OCI-LY3 (cell line): Measurements from ENCODE around the gene FAAP20.

ENCODE experiments used
- H2AFZ ChIP-seq: fragments of 200-600, 300-600 bp; shearing (Covaris generic); 2 replicates; pipeline ENCODE4 v1.6.0; 2014; ENCODE audit warnings: antibody characterized with exemption, low read depth, low read length
- H3K27ac ChIP-seq: fragments of 200-600, 300-600 bp; sonication (generic); 2 replicates; pipeline ENCODE4 v1.5.1; 2014; ENCODE audit warnings: mild to moderate bottlenecking, low read length, moderate library complexity, mixed read lengths
- H3K27me3 ChIP-seq: fragments of 200-600, 300-600 bp; sonication (generic); 2 replicates; pipeline ENCODE4 v1.6.1; 2014; ENCODE audit warnings: low read depth, low read length, mixed read lengths
- H3K36me3 ChIP-seq: fragments of 200-600, 300-600 bp; sonication (generic); replicated peaks from 2 replicates; pipeline ENCODE3; 2014; ENCODE audit warnings: low read depth, low read length, mixed read lengths
- H3K4me1 ChIP-seq: fragments of 300-600, 200-600 bp; sonication (generic); 2 replicates; pipeline ENCODE4 v1.6.1; 2014; ENCODE audit warnings: low read length, mixed read lengths
- H3K4me2 ChIP-seq: fragments of 200-600, 300-600 bp; sonication (generic); 2 replicates; pipeline ENCODE4 v1.6.1; 2014; ENCODE audit warnings: low read length, mixed read lengths
- H3K4me3 ChIP-seq: fragments of 300-600, 200-600 bp; sonication (generic); 2 replicates; pipeline ENCODE4 v1.5.1; 2014; ENCODE audit warnings: antibody characterized with exemption, mild to moderate bottlenecking, low read length, moderate library complexity
- H3K79me2 ChIP-seq: fragments of 300-600, 200-600 bp; shearing (Covaris generic); 2 replicates; pipeline ENCODE4 v1.6.1; 2014; ENCODE audit warnings: mild to moderate bottlenecking, low read length, mixed read lengths
- H3K9ac ChIP-seq: fragments of 300-600, 200-600 bp; shearing (Covaris generic); 2 replicates; pipeline ENCODE4 v1.6.0; 2014; ENCODE audit warnings: mild to moderate bottlenecking, low read length, moderate library complexity
- H3K9me3 ChIP-seq: fragments of 200-600, 300-600 bp; shearing (Covaris generic); 2 replicates; pipeline ENCODE4 v1.6.1; 2014; ENCODE audit warnings: low read length, mixed read lengths; ENCODE audit not compliant: insufficient read depth
- H4K20me1 ChIP-seq: fragments of 200-600, 300-600 bp; sonication (generic); 2 replicates; pipeline ENCODE4 v1.6.1; 2016; ENCODE audit warnings: low read length, mixed read lengths; ENCODE audit not compliant: insufficient read depth
- EZH2phosphoT487 ChIP-seq: fragments of 200-600 bp; shearing (Covaris generic); IDR thresholded peaks from 2 replicates; pipeline ENCODE4 v1.6.1; 2018; ENCODE audit warnings: antibody characterized with exemption, mixed run types, low read depth
- TF ChIP-seq, protein P1 (sequence below): fragments of 200-600, 300-600 bp; sonication (generic); IDR thresholded peaks from 2 replicates; pipeline ENCODE4 v1.5.1; 2014; ENCODE audit warnings: antibody characterized with exemption, low read length, low read depth

The FAAP20 gene

DNA sequence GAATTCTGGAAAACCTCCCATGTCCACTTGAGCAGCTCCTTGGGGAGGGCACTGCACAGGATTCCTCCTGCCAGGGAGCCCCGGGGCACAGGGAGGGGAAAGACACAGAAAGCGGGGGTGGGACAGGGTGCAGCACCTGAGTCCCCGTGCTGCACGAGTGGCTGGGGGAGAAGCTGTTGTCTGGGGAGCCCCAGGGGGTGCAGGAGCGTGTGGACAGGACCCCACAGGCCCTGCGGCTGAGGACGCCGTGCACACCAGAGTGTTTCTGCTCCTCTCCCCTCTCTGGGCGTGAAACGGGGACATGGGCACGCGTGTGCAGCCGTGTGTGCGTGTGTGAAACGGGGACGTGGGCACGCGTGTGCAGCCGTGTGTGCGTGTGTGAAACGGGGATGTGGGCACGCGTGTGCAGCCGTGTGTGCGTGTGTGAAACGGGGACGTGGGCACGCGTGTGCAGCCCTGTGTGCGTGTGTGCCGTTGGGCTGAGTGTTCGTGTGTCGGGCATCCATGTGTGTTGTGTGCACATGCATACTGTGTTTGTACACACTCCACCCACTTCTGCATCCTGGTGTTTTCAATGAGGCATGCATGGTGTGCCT, 21.9 kb downstream of the FAAP20 start:
- no peaks in the 10 kb centered on the region for H4K20me1 ChIP-seq
- no peaks in the 10 kb centered on the region for H3K4me1 ChIP-seq
- H3K4me3 ChIP-seq, result no peak overlapping the region
- no peak overlapping the region for H3K9ac ChIP-seq
- H2AFZ ChIP-seq, result no peak overlapping the region
- TF ChIP-seq EZH2phosphoT487, result no peak
- TF ChIP-seq, protein P1, sequence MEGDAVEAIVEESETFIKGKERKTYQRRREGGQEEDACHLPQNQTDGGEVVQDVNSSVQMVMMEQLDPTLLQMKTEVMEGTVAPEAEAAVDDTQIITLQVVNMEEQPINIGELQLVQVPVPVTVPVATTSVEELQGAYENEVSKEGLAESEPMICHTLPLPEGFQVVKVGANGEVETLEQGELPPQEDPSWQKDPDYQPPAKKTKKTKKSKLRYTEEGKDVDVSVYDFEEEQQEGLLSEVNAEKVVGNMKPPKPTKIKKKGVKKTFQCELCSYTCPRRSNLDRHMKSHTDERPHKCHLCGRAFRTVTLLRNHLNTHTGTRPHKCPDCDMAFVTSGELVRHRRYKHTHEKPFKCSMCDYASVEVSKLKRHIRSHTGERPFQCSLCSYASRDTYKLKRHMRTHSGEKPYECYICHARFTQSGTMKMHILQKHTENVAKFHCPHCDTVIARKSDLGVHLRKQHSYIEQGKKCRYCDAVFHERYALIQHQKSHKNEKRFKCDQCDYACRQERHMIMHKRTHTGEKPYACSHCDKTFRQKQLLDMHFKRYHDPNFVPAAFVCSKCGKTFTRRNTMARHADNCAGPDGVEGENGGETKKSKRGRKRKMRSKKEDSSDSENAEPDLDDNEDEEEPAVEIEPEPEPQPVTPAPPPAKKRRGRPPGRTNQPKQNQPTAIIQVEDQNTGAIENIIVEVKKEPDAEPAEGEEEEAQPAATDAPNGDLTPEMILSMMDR, result no peak
- no peaks in the 10 kb centered on the region for H3K27me3 ChIP-seq
- H3K79me2 ChIP-seq, result no peaks in the 10 kb centered on the region
- no peak overlapping the region for H3K4me2 ChIP-seq
- H3K36me3 ChIP-seq, result no peaks in the 10 kb centered on the region
- H3K27ac ChIP-seq, result no peak overlapping the region
- no peaks in the 10 kb centered on the region for H3K9me3 ChIP-seq

DNA sequence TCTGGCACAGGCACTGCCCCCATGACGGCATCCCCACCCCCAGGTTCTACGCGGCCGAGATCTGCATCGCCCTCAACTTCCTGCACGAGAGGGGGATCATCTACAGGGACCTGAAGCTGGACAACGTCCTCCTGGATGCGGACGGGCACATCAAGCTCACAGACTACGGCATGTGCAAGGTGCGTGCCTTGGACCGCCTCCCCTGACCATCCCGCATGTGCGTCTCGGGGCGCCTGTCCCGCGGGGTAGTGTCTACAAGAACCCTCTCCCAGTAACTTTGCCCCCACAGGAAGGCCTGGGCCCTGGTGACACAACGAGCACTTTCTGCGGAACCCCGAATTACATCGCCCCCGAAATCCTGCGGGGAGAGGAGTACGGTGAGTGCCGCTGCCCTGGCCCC, 22.6 kb downstream of the FAAP20 start:
- Histone ChIP-seq H3K4me3 (no peak overlapping the region), H3K9me3 (no peaks in the 10 kb centered on the region), H3K27me3 (no peaks in the 10 kb centered on the region), H3K27ac (no peak overlapping the region), H3K9ac (no peak overlapping the region), H2AFZ (no peak overlapping the region), H4K20me1 (no peaks in the 10 kb centered on the region), H3K79me2 (no peaks in the 10 kb centered on the region), H3K4me1 (no peaks in the 10 kb centered on the region), H3K4me2 (no peak overlapping the region), H3K36me3 (no peaks in the 10 kb centered on the region)
- no peak for TF ChIP-seq EZH2phosphoT487
- TF ChIP-seq, protein P1, result no peak

GRCh38 chr1:2170211-2170610, 24.4 kb downstream of the FAAP20 start:
- H3K4me3 ChIP-seq, result no peak overlapping the region
- H3K36me3 ChIP-seq, result no peaks in the 10 kb centered on the region
- no peaks in the 10 kb centered on the region for H3K4me1 ChIP-seq
- no peak overlapping the region for H3K4me2 ChIP-seq
- no peaks in the 10 kb centered on the region for H4K20me1 ChIP-seq
- H2AFZ ChIP-seq, result no peak overlapping the region
- H3K9ac ChIP-seq, result no peak overlapping the region
- H3K27ac ChIP-seq, result no peak overlapping the region
- H3K9me3 ChIP-seq, result no peaks in the 10 kb centered on the region
- no peaks in the 10 kb centered on the region for H3K79me2 ChIP-seq
- TF ChIP-seq, protein P1, result no peak
- no peak for TF ChIP-seq EZH2phosphoT487
- no peaks in the 10 kb centered on the region for H3K27me3 ChIP-seq

DNA sequence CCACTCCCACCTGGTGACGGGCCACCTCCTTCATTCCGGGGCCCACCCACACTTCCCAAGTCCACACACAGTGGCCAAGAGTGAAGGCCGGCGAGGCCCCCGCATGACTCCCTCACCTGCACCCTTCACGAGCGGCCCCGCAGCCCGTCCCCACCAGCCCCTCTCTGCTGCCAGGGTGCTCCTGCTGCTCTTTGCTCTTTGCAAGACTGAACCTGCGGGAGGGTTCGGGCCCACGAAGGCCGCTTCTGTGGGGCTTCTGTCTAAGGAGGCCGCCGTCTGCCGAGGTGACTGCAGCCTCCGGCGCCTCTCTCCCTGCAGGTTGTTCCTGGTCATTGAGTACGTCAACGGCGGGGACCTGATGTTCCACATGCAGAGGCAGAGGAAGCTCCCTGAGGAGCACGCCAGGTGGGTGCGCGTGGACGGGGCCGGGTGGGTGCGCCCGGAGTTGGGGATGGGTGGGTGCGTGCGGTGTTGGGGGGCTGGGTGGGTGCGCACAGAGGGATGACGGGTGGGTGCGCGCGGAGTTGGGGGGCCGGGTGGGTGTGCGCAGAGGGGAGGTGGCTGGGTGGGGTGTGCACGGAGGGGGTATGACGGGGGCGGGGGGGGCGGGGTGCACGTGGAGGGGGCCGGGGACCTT, 25.3 kb downstream of the FAAP20 start:
- no peak overlapping the region for H3K9ac ChIP-seq
- H2AFZ ChIP-seq, result no peak overlapping the region
- no peak for TF ChIP-seq EZH2phosphoT487
- TF ChIP-seq, protein P1, result no peak
- H3K27me3 ChIP-seq, result no peaks in the 10 kb centered on the region
- no peaks in the 10 kb centered on the region for H3K4me1 ChIP-seq
- H3K36me3 ChIP-seq, result no peaks in the 10 kb centered on the region
- no peak overlapping the region for H3K4me3 ChIP-seq
- H3K27ac ChIP-seq, result no peak overlapping the region
- H3K4me2 ChIP-seq, result no peak overlapping the region
- no peaks in the 10 kb centered on the region for H3K9me3 ChIP-seq
- H3K79me2 ChIP-seq, result no peaks in the 10 kb centered on the region
- no peaks in the 10 kb centered on the region for H4K20me1 ChIP-seq
